Measurements from ENCODE around the gene CASS4.

The CASS4 gene, protein sequence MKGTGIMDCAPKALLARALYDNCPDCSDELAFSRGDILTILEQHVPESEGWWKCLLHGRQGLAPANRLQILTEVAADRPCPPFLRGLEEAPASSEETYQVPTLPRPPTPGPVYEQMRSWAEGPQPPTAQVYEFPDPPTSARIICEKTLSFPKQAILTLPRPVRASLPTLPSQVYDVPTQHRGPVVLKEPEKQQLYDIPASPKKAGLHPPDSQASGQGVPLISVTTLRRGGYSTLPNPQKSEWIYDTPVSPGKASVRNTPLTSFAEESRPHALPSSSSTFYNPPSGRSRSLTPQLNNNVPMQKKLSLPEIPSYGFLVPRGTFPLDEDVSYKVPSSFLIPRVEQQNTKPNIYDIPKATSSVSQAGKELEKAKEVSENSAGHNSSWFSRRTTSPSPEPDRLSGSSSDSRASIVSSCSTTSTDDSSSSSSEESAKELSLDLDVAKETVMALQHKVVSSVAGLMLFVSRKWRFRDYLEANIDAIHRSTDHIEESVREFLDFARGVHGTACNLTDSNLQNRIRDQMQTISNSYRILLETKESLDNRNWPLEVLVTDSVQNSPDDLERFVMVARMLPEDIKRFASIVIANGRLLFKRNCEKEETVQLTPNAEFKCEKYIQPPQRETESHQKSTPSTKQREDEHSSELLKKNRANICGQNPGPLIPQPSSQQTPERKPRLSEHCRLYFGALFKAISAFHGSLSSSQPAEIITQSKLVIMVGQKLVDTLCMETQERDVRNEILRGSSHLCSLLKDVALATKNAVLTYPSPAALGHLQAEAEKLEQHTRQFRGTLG

GRCh38 chr20:56411759-56412472, at the start of gene CASS4:
Gene CASS4 (plus strand): TSS chr20:56412260. CDS start chr20:56412459, 199 bp downstream.
- H3K4me3 ChIP-seq (ENCODE audit: control insufficient read depth, low read depth, low read length): no peak within 1 kb of the TSS
- DNase-seq (ENCODE audit: low read depth): no peak

DNA sequence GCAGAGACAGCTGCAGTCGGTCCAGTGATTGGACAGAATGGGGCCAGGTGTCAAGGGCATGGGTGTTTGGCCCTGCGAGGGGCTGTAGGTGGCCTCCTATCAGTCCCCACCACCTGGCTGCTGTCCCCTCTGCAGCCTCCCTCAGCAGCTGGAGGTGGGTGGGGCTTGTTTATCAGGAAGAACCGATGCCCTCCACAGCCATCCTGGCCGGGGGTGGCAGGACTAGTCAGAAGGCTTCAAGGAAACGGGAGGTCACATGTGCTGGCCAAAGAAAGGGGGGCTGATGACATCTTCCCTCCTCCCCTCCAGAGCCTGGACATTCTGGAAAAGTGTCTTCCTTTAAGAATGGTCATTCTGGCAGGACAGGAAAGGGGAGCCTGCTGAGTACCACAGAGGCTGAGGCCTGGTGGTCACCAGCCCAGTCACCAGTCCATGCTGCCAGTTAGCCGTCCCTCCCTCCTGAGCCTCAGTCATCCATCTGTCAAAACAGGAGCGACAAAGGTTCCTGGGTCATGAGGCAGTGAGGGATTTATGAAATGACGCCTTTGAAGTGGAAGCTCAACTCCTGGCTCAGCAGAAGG, 49.1 kb upstream of the CASS4 start:
- no peak for DNase-seq (ENCODE audit: low read depth)
- TF ChIP-seq CTCF (IDR thresholded peaks at IDR 0.05; ENCODE audit: control insufficient read depth, insufficient read depth, low read depth, low read length, missing control alignments): no peak
- no peak overlapping the region for H3K4me3 ChIP-seq (ENCODE audit: control insufficient read depth, low read depth, low read length)

More at GRCh38 chr20:56411759-56412472, at the start of gene CASS4:
- TF ChIP-seq CTCF (IDR thresholded peaks at IDR 0.05; ENCODE audit: control insufficient read depth, insufficient read depth, low read depth, low read length, missing control alignments): no peak

GRCh38 chr20:56363491-56363890, 48.6 kb upstream of the CASS4 start:
- no peak overlapping the region for H3K4me3 ChIP-seq (ENCODE audit: control insufficient read depth, low read depth, low read length)
- TF ChIP-seq CTCF (IDR thresholded peaks at IDR 0.05; ENCODE audit: control insufficient read depth, insufficient read depth, low read depth, low read length, missing control alignments): no peak
- DNase-seq (ENCODE audit: low read depth): no peak

DNA sequence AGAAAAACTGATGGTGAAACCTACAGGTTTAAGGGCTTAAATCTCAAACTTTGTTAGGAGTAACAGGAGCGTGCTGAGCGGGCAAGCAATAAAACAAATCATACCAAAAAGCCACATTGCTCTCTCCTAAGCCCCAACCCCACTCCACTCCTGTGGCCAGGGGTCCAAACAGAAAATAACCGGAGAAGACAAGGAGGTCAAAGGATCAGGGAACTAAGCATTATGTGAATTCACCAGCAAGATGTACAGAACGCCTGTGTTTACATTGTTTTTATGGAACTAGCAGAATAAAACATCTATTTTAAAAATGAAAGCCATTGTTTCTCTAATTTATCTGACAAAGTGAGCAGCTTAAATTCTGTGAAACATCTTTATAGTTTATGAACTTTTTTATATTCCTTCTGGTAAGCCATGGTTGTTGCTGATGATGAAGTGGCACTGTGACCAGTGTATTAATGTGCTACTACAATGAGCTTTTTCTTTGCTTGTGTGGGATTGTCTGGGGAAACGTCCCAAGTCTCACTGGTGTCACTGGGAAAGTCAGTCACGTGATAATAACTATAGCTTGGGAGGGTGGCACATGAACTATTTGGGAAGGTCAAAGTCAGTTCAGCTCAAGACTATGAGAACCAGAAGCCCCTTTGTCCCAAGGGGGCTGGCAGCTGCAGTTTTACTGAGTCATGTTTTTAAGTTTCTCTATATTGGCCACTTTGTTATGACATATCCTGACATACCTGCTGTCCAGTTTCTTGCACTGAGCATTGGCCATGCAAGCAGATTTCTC, 43.5 kb upstream of the CASS4 start:
- no peak for TF ChIP-seq CTCF (IDR thresholded peaks at IDR 0.05; ENCODE audit: control insufficient read depth, insufficient read depth, low read depth, low read length, missing control alignments)
- no peak for DNase-seq (ENCODE audit: low read depth)
- H3K4me3 ChIP-seq (ENCODE audit: control insufficient read depth, low read depth, low read length): no peak overlapping the region

GRCh38 chr20:56369179-56369578, 42.9 kb upstream of the CASS4 start:
- no peak for TF ChIP-seq CTCF (IDR thresholded peaks at IDR 0.05; ENCODE audit: control insufficient read depth, insufficient read depth, low read depth, low read length, missing control alignments)
- no peak overlapping the region for H3K4me3 ChIP-seq (ENCODE audit: control insufficient read depth, low read depth, low read length)
- no peak for DNase-seq (ENCODE audit: low read depth)

All from AG09309 (cell line).